HG03108 (cell line): ENCODE measurements around the gene PTPN21.
A peak's percentile ranks its signal among the peaks of the same experiment; 100 is the strongest.

Source experiments
- ATAC-seq: cut with Tn5 transposase; IDR thresholded peaks from one replicate; pipeline ENCODE4 v1.9.1; 2021; ENCODE audit warnings: moderate library complexity; ENCODE audit not compliant: unreplicated experiment

The PTPN21 gene

DNA sequence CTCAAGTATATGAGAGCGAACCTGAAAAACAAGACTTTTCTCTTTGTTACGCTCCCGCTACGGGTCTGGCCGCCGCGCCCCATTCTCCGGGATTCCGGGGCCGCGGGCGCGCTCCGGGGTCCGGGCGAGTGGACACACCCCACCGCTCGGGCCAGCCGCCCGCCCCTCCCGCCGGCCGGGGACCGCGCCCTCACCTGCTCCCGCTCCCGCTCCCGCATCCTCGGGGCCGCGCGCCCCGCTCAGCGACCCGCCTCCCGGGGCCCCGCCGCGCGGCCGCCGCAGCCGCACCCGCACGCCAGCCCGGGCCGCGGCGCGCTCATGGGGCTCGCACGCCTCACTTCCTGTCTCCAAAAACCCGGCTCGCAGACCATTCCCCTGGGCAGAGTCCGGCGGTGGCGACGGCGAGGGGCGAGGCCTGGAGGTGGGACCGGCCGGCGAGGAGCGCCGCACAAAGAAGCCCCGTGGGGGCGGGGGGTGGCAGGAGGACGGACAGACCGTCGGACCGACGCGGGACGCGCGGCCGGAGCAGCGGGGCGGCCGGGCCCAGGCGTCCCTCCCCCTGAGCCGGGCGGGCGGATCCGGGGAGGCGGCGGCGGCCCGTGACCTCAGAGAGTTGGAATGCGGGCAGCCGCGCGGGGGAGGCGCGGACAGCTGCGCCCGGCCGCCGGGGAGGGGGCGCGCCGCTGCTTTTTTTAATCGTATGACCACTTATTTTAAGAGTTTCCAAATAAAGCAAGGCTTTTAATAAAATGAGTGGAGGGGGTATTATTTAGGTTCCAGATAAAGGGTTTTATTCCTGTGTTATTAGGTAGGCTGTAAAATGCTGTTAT is at the start of gene PTPN21:
Gene PTPN21, minus strand, starts transcription at position 551 of the 830 bp plus-strand sequence. CDS start 4,590 bp downstream, outside the sequence.
- ATAC-seq = no peak

DNA sequence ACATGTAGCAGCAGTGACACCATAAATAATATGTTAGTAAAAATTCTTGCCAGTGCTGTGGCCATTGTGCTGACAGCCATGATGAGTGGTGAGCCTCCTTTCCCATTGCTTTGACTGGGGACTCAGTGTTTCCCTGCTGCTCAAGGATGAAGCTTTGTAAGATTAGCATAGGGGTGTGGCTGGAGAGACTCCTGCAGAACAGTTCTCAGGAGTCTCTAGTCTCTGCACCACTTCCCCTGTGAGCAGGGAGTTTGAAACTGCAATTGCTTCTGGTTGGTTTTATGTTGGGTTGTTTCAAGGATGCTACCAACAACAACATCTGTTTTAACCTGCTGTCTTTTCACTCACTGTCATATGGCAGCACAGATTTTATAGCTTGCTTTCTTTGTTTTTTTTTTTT is 49.4 kb upstream of the PTPN21 start:
- no peak for ATAC-seq

DNA sequence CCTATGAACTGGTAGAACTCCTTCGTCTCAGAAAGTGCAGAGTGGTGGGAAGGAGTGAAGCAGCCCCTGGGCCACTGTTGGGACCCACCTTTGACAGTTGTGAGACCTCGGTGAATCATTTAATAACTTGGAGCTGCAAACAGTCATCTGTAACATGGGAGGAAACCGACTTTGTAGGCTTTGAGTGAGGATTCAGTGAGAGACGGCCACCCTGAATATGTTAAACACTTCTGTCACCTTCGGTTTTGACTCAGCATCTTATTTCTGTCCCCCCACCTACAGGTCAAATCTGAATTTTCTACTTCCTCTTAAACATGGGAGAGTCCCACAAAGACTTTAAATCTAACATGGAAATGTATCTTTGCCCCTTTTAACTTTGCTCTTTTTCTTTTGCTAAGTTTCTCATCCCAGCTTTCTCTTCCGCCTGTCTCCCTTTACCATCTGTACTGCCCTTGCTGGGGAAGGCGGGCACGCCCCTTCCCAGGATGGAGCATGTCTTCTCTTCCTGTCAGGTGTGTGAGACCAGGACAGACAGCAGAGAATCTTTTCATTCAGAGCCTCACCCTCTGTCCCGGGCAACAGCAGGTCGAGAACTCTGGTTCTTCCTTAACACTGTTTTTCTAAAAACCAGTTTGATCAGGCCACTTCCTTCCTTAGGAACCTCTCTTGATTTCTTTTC is 45.1 kb upstream of the PTPN21 start:
- peak; percentile 89 for ATAC-seq

GRCh38 chr14:88599326-88599725 is 44.5 kb upstream of the PTPN21 start:
- ATAC-seq = no peak

DNA sequence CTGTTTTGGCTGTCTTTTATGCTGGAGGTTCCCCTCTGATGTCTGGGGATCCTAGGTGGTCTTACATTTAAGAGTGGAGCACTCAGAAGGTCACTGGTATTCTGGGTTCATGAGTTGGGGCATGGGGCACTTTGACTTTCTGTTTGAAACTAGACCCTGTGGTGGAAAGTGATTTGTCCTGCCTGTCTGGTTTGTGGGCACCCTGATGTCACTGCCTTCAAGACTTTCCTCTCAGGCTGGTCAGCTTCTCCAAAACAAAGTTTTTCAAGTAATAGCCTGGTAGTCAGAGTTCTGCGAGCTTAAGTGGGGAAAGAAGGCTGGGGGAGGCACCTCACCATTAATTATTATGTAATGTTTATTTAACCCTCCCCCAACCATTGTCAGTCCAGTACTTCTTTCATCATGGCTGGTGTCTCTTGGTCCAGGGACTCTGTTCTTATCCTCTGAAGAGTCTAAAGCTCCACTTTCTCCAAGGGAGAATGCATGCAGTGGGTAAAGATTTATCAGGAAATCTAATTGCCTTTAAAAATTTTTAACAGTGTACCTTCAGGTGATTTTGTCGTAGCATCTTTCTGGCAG is 43.4 kb upstream of the PTPN21 start:
- ATAC-seq = no peak

GRCh38 chr14:88597601-88598000 is 42.8 kb upstream of the PTPN21 start:
- no peak for ATAC-seq

- no peak for ATAC-seq
Observed at GRCh38 chr14:88597038-88597437, 42.2 kb upstream of the PTPN21 start.

DNA sequence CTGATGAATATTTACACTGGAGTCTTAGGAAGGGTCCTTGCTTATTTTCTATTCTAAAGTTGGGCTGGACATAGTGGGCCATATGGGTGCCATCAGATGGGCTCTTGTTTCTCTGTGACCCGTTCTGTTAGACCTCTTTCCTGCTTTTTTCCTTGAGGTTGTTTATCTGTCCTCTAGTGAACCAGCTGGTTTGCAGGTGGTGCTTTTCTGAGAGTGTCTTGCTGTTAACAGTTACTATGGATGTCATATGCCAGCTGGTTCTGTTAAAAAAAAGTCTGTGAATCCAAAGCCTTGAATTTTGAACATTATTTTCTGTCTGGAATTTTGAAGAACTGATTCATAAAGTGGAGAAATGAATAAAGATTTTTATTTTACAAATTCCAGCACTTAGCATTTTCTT is 37.2 kb upstream of the PTPN21 start:
- no peak for ATAC-seq

GRCh38 chr14:88590173-88590572 is 35.4 kb upstream of the PTPN21 start:
- ATAC-seq = no peak

- no peak for ATAC-seq
Observed at GRCh38 chr14:88588081-88588480, 33.3 kb upstream of the PTPN21 start.

GRCh38 chr14:88584451-88584850 is 29.6 kb upstream of the PTPN21 start:
- ATAC-seq = no peak

DNA sequence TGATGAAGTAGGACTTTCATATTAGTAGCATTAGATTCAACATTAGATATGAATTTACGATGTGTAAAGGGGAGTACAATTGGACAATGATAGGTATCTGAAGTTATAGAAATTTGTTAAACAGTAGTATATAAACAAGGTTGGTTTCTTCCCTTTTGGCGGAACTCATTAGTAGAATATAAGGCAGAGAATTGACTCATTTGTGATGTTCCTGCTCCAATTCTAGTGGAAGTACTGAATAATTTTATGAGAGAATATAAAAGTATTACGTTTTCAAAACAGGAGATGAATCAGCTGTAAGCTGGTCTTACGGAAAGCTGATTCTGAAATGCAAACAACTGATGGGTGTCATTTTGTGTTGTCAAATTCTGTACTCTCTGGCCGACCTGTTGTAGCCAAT is 21.4 kb upstream of the PTPN21 start:
- ATAC-seq = no peak

DNA sequence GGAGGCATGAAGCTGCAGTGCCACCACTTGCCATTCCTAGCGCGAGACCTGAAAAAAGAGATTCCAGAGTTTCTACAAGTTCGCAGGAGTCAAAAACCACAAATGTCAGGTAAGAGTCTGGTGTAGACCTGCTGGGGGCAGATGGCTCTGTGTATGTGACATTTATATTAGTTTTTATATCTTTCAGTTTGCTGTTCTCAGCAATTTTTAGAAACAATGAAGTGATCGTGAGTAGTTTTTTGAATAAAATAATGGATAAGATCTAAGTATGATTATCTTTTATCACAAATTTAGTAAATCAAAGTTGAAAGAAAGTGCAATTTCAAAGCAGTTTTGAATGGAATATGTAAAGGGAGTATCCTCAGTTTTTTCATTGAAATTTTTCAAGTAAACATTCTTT is 17.3 kb upstream of the PTPN21 start:
- ATAC-seq = no peak

DNA sequence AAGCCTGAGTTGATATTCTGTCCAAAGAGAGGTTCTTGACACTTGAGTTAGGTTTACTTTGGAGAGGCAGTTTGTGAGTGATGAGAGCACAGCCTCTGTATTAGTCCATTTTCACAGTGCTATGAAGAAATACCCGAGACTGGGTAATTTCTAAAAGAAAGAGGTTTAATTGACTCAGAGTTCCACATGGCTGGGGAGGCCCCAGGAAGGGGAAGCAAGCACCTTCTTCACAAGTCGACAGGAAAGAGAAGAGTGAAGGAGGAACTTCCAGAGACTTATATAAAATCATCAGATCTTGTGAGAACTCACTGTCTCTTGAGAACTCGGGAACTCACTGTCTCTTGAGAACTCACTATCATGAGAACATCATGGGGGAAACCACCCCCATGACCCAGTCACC is 13.4 kb upstream of the PTPN21 start:
- no peak for ATAC-seq

- ATAC-seq = no peak
Observed at GRCh38 chr14:88565427-88565826, 10.6 kb upstream of the PTPN21 start.

DNA sequence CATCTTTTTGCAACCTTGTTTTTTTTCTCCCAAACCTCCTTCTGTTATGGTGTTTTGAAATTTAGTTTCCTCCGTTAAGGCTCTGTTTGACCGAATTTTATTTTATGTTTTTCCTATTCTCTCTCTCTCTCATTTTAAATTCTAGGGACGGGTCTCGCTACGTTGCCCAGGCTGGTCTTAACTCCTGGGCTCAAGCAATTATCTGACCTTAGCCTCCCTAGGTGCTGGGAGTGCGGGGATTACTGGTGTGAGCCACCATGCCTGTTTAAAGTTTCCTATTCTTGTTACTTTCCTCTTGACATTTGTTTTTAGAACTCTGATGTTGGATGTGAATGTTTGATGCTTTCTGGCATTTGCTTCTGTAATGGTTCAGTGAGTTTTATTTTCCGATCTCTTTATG is 9.0 kb upstream of the PTPN21 start:
- no peak for ATAC-seq

DNA sequence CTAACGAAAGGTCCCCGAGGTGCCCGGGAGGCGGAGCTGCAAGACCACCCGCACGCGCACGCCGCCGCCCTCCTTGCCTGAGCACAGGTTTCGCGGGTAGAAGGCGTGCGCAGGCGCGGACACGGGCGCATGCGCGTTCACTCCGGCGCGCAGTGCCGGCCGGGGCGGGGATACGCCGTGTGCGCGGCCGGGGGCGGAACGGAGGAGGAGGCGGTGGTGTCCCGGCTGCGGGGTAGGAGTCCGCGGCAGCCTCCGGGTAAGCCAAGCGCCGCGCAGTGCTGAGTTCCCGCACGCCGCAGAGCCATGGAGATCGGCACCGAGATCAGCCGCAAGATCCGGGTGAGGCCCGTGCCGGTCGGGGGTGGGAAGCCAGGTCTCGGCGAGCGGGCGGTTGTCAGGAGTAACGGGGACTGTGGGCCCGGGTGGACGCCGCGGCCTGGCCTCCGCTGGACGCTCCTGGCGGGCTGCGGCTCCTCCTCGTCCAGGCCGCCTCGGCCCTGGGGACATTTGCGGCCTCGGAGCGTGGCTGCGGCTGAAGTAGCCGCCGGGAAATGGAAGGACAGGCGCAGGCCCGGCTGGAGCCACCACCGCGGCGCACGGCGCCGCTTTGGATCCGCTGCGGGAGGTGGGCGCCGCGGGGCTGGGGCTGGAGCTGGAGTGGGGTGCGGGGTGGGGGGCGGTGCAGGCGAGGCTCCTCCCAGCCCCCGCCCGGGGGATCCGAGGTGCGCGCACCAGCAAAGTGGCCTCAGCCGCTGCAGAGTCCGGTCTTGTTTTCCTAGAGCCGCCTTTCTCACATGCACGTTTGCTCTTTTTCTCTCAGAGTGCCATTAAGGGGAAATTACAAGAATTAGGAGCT is 8.3 kb upstream of the PTPN21 start, which contains the start of gene ZC3H14:
Gene ZC3H14, plus strand, starts transcription at position 207 of the 856 bp plus-strand sequence. Its CDS starts 97 bp downstream, at position 304.
- ATAC-seq = peak; percentile 96

- no peak for ATAC-seq
Observed at GRCh38 chr14:88562532-88562830, 7.7 kb upstream of the PTPN21 start.

DNA sequence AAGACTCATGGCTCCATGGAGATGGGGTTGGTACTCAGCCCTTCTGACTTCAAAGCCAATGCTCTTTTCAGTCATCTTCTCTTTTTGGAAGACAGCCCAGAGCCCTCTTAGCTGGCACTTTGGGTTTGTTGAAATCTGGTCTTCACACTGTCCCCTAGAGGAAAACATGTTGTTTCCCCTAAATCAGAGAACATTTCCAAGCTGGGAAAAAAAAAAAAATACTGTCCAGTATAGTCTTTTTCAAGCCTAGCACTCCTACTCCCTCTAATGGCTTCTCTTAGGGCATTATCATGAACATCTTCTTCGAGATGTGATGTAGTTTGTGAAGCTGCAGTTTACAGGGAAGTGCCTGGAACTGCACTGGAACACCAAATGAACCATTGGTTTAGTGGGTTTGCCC is 5.0 kb upstream of the PTPN21 start:
- no peak for ATAC-seq

DNA sequence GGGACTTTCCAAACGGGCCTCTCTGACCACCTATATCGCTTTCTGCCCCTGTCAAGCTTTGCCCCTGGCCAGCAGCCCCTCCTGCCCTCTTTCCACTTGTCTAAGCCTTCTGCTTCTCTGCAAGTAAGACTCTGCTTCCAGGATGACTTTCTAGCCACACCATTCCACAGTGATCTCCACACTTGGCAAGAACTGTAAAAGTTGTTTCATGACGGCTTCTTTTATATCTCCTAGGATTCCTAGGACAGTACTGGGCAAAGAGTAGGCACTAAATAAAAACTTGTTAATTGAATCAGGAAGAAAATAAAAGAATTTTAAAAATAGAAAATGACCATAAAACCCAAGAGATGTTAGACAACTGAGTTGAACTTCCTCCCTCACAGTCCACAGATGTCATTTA is 1.8 kb upstream of the PTPN21 start:
- no peak for ATAC-seq

DNA sequence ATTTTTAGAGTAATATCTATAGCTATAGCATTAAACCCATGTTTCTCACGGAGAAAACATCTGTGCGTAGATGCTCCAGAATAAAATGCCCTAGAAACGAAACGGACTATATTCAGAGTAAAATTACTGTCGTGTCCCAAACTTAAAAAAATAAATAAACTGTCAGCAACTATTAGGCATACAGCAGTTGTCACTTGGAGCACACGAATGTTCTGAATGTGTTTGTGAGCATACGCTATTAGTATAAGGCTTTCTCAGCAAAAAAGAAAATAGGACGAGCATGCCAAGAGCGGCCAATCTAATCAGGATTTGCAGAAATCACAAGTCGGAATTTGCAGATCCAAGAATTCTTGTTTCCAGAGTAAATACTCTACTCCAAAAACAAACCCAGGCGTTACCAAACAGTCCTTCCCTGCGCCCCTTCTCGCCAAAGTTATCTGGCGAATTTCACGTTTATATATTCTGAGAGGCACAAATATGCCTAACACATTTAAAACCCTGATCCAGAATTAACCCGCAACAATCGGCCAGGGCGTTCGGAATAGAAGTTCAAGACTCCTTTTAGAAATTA is 836 bp downstream of the PTPN21 start:
- ATAC-seq = no peak
